BJ (cell line): Measurements from ENCODE around the gene ISG20L2. TPM values are rescaled to one million over a fixed set of nuclear protein-coding genes. Genes with fewer than 3 reads are reported as not detected.

Experiments
- CTCF ChIA-PET: fragments of 350-600 bp; formaldehyde crosslinking; extraction: SDS; loops from one replicate; lab custom pipeline; 2021; ENCODE audit warnings: antibody characterized with exemption, inconsistent platforms; lab: Yijun Ruan, JAX
- POLR2A ChIA-PET: fragments of 300-600 bp; sonication (Branson Sonifier 250); formaldehyde crosslinking; extraction: SDS; loops from one replicate; lab custom pipeline; 2021; ENCODE audit warnings: antibody characterized with exemption; lab: Charles Lee
- DNase-seq: peaks from one replicate; pipeline ENCODE4 v3.0.0-alpha.2; 2011; ENCODE audit warnings: low read depth
- H3K27me3 ChIP-seq: 2 replicates; pipeline ENCODE4 v1.6.0; 2011; ENCODE audit warnings: low read length; ENCODE audit not compliant: control insufficient read depth, insufficient read depth
- H3K36me3 ChIP-seq: 2 replicates; pipeline ENCODE4 v1.5.1; 2011; ENCODE audit warnings: low read length; ENCODE audit not compliant: control insufficient read depth, insufficient read depth
- H3K4me3 ChIP-seq: 2 replicates; pipeline ENCODE4 v1.5.1; 2011; ENCODE audit warnings: low read depth, mild to moderate bottlenecking, control low read depth, low read length
- CTCF ChIP-seq: IDR thresholded peaks from 2 replicates; pipeline ENCODE4 v1.5.1; 2011; ENCODE audit warnings: low read depth, mild to moderate bottlenecking, control low read depth, inconsistent platforms, low read length, moderate library complexity; ENCODE audit not compliant: insufficient read depth
- polyA plus RNA-seq: library from polyadenylated mRNA; depleted of rRNA; stranded (reverse); fragments of >200 nt; gene quantifications from 2 replicates; pipeline ENCODE4 v1.2.3, GENCODE V29; 2011

Gene ISG20L2
- polyA plus RNA-seq, 1 experiment: 36.6 TPM

DNA sequence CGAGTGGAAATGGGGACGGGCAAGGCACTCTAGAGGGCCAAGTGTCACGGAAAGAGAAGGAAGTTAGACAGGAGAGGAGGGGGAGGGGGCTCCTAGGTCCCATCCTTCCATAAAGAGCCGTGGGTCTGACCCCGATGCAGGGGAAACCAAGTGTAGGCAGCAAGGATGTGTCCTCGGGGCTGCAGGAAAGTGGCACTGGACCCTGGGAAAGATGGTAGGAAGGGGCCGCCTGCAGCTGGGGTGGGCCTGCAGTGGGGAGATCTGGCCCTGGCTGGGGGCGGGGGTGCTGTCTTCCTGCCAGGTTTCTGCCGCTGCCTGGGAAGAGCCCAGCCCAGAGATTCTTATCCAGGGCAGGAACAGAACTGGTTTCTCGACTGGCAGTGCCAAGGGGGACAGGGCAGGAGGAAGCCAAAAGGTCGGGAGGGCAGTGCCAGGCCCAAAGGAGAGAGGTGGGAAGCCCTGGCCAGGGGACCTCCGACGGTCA, 36.1 kb downstream of the ISG20L2 start:
- ChIA-PET POLR2A (no interaction called here), CTCF (interaction anchor here (0.6 to 31.9 kb wide), 7 partner anchors 15 to 444 kb away, joined by 3 to 1556 read pairs (median 115); partner anchors contain the start of genes CRABP2, INSRR, ISG20L2 and METTL25B)
- no peak for DNase-seq
- Histone ChIP-seq H3K27me3 (no peaks in the 10 kb centered on the region), H3K36me3 (no peaks in the 10 kb centered on the region), H3K4me3 (no peak overlapping the region)
- no peak for TF ChIP-seq CTCF

DNA sequence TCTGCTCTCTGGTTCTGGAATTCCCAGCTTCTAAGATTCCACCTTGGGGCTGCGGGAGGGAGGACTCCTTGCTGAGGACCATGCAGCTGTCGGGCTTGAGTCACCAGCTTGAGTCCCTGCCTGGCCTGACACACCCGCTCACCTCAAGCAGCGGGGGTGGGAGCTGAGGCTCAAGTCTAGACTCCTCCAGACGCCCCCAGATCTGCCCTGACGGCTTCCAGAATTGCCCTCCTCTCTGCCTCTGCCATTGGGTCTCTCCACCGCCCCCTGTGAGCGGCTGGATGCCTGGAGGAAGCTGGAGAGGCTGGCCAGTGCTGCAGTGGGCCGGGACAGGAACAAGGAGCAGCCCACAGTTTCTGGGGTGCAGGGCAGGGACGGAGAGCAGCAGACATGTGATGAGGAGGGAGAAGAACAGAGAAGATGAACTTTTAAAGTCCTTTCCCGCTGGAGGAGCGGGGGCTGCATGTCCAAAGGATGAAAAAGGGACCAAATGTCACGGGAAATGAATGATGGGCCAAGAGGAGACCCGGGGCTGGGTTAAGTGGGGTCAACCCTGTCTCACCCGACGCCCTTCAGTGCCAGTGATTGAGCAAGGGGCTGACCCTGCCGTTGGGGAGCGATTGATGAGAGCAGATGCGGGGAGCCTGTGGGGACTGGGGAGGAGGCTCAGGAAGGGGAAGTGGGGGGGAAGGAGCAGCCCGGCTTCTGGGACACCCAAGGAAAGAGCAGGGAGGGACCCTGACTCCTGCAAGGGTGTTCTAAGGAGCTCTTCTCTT, 36.7 kb downstream of the ISG20L2 start:
- peak; percentile 45 for TF ChIP-seq CTCF
- DNase-seq: no peak
- POLR2A ChIA-PET: no interaction called here
- H3K36me3 ChIP-seq: no peaks in the 10 kb centered on the region
- CTCF ChIA-PET: interaction anchor here (0.6 to 31.9 kb wide), 9 partner anchors 14 to 445 kb away, joined by 3 to 1556 read pairs (median 73); partner anchors contain the start of genes CRABP2, INSRR, ISG20L2 and METTL25B
- no peak overlapping the region for H3K4me3 ChIP-seq
- H3K27me3 ChIP-seq: no peaks in the 10 kb centered on the region

GRCh38 chr1:156691191-156691590, 37.4 kb downstream of the ISG20L2 start:
- POLR2A ChIA-PET: no interaction called here
- no peak for DNase-seq
- Histone ChIP-seq H3K27me3 (no peaks in the 10 kb centered on the region), H3K36me3 (no peaks in the 10 kb centered on the region), H3K4me3 (no peak overlapping the region)
- TF ChIP-seq CTCF: no peak
- CTCF ChIA-PET: interaction anchor here (1.3 to 31.9 kb wide), 11 partner anchors 13 to 237 kb away, joined by 3 to 1556 read pairs (median 37); partner anchors contain the start of genes CRABP2, INSRR, ISG20L2 and METTL25B

DNA sequence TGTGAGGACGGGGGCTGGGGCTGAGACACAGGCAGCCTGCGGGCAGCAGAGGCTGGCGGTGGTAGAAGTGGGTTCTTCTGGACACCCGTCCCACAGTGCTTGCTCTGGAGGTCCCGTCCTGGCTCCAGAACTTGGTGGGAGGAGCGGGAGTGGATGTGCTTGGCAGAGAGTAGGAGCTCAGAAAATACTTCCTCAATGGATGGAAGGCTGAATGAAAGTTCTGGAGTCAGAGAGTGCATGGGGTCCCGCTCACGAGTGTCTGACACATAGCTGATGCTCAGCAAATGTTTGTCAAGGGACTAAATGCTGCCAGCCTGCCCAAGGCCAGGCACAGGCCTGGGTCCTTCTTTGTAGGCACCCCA, 37.9 kb downstream of the ISG20L2 start:
- H3K27me3 ChIP-seq: no peaks in the 10 kb centered on the region
- TF ChIP-seq CTCF: no peak
- H3K36me3 ChIP-seq: no peaks in the 10 kb centered on the region
- ChIA-PET CTCF (interaction anchor here (1.1 to 31.9 kb wide), 14 partner anchors 13 to 237 kb away, joined by 3 to 1556 read pairs (median 29); partner anchors contain the start of genes CRABP2, INSRR, ISG20L2 and METTL25B), POLR2A (interaction anchor here (1.9 kb wide), 1 partner anchor 38 kb away, joined by 6 read pairs; the partner anchor contains the start of genes ISG20L2 and METTL25B)
- no peak for DNase-seq
- no peak overlapping the region for H3K4me3 ChIP-seq
